ENCODE results near the gene ZNF516.

- no peak for TF ChIP-seq CTCF (IDR thresholded peaks at IDR 0.05)
- no peak for TF ChIP-seq POLR2AphosphoS5 (IDR thresholded peaks at IDR 0.05)
- no peak for TF ChIP-seq POLR2A (IDR thresholded peaks at IDR 0.05)
Observed at GRCh38 chr18:76522551-76522950, 27.5 kb upstream of the ZNF516 start.

Data from sigmoid colon (tissue), 4 donors.